Upper lobe of left lung (tissue), 4 donors: ENCODE measurements around the gene ZBTB8A.

ENCODE experiments used
- EP300 ChIP-seq, 4 donors: sonication (generic); formaldehyde crosslinking; IDR thresholded peaks; one replicate each; pipeline ENCODE4 v1.5.1; 2017; ENCODE audit warnings: antibody characterized with exemption in 4 of 4, control low read depth in 2 of 4
- POLR2A ChIP-seq, 4 donors: fragments of 450-650 bp; IDR thresholded peaks; one replicate each; pipeline ENCODE4 v1.5.1; 2016 to 2017; ENCODE audit warnings: antibody characterized with exemption in 4 of 4, mild to moderate bottlenecking in 2 of 4
- POLR2AphosphoS5 ChIP-seq, 2 donors: sonication (generic); formaldehyde crosslinking; IDR thresholded peaks; one replicate each; pipeline ENCODE4 v1.5.1; 2017; ENCODE audit warnings: antibody characterized with exemption in 2 of 2
- TF ChIP-seq, protein P1 (sequence below), 6 experiments: fragments of 450-650 bp in 4 of 6; fragments of 200-600 bp in 2 of 6; sonication (generic) in 2 of 6; IDR thresholded peaks; one replicate each; pipeline ENCODE4 v1.5.1; 2016 to 2019; ENCODE audit warnings: antibody characterized with exemption in 6 of 6

DNA sequence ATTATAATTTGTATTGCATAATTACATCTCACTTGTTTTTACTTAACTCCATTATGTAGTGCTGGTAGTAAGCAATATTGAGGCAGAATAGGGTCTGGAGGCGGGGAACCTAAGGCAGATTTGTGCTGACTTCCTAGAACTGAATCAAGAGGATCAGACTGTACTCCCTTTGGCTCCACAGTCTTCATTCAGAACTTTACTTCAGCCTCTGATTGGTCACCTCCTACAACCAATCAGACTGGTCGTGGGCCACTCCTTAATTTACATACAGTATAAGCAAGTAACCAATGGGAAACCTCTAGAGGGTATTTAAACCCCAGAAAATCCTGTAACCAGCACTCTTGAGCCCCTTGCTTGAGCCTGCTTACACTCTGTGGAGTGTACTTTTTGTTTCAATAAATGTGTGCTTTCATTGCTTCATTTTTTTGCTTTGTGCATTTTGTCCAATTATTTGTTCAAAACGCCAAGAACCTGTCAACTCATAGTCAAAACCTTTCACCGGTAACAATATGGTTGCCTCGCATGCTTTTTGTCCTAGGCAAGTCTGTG, 79.5 kb downstream of the ZBTB8A start:
- TF ChIP-seq, protein P1, sequence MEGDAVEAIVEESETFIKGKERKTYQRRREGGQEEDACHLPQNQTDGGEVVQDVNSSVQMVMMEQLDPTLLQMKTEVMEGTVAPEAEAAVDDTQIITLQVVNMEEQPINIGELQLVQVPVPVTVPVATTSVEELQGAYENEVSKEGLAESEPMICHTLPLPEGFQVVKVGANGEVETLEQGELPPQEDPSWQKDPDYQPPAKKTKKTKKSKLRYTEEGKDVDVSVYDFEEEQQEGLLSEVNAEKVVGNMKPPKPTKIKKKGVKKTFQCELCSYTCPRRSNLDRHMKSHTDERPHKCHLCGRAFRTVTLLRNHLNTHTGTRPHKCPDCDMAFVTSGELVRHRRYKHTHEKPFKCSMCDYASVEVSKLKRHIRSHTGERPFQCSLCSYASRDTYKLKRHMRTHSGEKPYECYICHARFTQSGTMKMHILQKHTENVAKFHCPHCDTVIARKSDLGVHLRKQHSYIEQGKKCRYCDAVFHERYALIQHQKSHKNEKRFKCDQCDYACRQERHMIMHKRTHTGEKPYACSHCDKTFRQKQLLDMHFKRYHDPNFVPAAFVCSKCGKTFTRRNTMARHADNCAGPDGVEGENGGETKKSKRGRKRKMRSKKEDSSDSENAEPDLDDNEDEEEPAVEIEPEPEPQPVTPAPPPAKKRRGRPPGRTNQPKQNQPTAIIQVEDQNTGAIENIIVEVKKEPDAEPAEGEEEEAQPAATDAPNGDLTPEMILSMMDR (IDR thresholded peaks at IDR 0.05), result no peak
- no peak for TF ChIP-seq EP300 (IDR thresholded peaks at IDR 0.05)
- TF ChIP-seq POLR2AphosphoS5 (IDR thresholded peaks at IDR 0.05), result no peak
- no peak for TF ChIP-seq POLR2A (IDR thresholded peaks at IDR 0.05)
